HG03139 (cell line): Measurements from ENCODE around the gene FNDC3A.

Experiments
- ATAC-seq: cut with Tn5 transposase; IDR thresholded peaks from one replicate; pipeline ENCODE4 v1.9.1; 2021; ENCODE audit not compliant: unreplicated experiment

Gene FNDC3A

GRCh38 chr13:49213997-49214916, 238.5 kb downstream of the FNDC3A start:
- no peak for ATAC-seq

DNA sequence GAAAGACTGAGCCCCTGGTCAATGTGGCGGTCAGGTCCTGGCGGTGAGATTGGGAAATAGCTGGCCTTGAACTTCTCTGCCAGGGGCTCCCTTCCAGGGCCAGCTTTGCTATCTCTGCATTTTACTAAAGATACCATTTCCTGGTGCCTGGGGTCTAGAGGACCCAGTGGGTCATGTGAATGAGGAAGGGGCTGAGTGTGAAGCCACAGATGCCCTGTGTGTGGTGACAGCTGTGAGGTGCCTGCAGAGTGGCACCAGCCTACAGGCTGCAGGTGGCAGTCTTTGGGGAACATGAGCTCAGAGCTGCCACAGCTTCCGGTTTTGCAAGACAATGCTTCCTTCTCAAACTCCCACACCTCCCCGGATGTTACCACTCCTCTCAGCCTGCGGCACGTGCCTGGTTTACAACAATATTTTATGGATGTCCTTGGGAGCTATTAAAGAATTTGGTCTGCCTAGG, 239.2 kb downstream of the FNDC3A start:
- peak; percentile 76 for ATAC-seq

GRCh38 chr13:49216334-49216733, 240.6 kb downstream of the FNDC3A start:
- ATAC-seq, result no peak

DNA sequence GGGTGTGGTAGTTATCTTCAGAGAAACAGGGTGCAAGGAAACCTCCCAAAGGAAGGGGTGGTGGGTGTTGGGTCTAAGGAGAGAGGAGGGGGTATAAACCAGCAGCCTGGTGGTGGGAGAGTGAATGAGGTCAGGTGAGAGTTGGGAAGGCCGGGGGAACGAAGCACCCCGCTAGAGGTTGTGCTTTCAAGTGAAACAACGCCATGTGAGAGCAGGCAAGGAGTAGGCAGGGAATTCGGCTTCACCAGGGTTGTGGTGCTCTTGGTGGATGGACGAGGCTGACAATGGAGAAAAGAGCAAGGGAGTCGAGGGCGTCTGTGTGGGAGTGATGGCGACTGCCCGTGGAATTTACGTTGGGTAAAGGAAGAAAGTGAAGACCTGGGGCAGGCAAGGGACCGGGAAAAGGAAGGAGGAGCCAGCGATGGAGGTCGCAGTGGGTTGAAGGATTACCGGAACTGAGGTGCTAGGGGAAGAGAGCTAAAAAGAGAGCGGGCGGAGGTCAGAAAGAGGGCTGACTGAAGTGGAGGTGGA, 242.3 kb downstream of the FNDC3A start:
- ATAC-seq, result no peak

- no peak for ATAC-seq
These were observed 242.9 kb downstream of the FNDC3A start for GRCh38 chr13:49218493-49219051.

DNA sequence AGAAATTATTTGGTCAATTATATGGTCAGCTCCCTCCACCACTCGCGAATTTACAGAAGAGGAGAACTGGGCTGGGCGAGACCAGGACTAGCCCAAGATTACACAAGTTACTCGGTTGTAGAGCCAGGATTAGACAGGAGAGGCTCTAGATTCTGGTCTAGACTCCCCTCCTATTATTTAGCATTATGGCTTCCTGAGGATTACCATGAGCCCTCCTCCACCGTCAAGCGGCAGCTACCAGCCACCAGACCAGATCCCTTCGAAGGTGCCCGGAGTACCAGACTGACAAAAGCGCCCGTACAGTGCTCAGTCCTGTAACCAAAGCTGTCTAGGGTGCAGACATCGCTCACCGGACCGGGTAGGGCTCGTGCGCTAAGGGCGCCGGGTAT, 243.9 kb downstream of the FNDC3A start:
- ATAC-seq, result no peak

- ATAC-seq, result no peak
These were observed 244.5 kb downstream of the FNDC3A start, which contains the start of gene MLNR for GRCh38 chr13:49220036-49220855. TSS of gene MLNR (plus strand) at chr13:49220338. CDS start at chr13:49220338, 0 bp downstream.

DNA sequence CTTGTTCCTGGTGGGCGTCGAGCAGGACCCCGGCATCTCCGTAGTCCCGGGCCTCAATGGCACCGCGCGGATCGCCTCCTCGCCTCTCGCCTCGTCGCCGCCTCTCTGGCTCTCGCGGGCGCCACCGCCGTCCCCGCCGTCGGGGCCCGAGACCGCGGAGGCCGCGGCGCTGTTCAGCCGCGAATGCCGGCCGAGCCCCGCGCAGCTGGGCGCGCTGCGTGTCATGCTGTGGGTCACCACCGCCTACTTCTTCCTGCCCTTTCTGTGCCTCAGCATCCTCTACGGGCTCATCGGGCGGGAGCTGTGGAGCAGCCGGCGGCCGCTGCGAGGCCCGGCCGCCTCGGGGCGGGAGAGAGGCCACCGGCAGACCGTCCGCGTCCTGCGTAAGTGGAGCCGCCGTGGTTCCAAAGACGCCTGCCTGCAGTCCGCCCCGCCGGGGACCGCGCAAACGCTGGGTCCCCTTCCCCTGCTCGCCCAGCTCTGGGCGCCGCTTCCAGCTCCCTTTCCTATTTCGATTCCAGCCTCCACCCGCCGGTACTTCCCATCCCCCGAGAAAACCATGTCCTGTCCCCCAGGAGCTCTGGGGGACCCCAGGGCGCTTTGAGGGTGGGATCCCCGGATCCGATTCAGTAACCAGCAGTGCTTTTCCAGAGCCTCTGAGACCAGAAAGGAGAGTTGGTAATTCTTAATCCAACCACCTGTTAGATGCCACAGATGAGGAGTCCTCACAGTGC, 245.3 kb downstream of the FNDC3A start:
- ATAC-seq, result no peak

GRCh38 chr13:49221590-49221965, 245.9 kb downstream of the FNDC3A start:
- no peak for ATAC-seq

DNA sequence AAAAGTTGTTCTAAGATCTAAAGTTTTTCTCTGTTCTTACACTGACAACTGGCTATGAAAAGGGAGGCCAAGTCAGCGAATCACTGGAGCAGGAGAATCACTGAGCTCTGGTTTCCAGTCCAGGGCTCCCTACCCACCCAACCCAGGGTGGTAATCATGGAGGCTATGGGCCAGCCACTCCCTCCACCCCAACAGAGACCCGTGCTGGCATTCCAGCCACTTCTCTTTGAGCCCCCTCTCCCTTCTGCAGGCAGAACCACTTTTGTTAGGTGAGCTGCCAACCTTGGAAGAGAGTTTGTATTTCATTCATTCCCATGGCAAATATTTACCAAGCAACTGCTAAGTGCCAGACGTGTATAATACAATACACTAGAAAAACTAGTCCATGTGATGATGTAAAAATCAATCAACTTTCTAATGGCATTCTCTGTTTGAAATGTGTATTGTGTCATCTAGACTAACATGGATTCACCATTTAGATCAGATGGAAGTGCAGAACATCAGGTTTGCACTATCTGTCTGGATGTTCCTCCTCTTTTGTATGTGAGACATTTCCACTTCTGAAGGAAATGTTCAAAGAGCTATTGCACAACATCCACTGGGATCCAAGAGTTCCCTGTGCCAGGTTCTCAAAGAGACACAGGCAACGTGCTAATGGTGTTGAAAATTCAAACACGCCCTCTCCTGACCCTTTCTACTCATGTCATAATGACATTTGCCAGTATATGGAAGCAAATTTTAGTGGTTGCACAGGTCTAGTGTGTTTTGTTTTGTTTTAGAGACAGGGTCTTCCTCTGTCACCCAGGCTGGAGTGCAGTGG, 249.7 kb downstream of the FNDC3A start:
- no peak for ATAC-seq

DNA sequence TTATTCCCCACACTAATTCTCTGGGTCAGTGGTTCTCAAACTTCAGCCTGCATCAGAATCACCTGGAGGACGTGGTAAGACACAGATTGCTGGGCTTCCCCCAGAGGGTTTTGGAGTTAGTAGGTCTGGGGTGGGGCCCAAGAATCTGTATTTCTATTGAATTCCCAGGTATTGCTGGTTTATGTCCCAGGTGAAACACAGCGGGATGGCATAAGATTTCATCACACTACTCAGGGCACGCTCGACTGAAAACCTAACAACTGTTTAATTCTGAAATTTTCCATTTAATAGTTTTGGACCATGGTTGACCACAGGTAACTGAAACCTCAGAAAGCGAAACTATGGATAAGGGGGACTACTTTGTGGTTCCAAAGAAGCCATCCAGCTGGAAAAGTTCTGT, 250.9 kb downstream of the FNDC3A start:
- no peak for ATAC-seq

GRCh38 chr13:49234741-49235140, 259.0 kb downstream of the FNDC3A start:
- no peak for ATAC-seq

DNA sequence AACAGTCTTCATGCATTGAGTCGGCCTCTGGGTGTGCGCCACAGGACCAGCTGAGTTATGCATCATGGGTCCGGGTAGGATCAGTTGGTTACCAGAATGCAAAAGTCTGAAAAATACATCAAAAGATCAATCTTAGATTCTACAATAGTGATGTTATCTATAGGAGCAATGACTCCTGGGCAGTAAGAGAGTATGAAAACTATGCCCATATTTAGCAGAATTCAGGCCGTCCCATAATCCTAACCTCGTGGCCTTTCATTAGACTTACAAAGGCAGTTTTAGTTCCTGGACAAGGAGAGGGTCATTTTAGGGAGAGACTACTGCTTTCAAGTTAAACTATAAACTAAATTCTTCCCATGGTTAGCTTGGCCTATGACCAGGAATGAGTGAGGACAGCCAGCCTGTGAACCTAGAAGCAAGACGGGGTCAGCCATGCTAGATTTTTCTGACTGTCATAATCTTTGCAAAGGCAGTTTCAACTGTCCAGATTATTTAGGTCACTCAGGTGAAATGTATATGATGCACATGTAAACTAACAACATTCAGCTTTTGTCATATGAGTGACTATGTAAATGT, 260.2 kb downstream of the FNDC3A start:
- no peak for ATAC-seq

DNA sequence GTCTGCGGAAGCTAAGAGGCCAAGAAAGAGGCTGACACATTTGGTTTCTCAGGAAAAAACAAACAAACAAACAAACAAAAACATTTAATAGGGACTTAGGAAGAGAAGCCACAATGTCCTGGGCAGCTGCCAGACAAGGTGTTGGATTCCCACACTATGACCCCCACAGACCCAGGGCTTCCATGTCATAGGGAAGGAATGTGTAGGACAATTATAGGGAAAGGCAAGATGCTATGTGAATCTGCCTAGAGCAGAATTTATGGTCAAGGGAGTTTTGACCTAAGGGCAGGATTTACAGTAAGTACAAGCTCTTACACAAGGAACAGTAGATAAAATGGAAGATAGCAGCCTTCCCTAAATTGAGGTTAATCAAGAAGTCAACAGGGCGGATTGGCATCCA, 262.9 kb downstream of the FNDC3A start:
- ATAC-seq, result no peak

GRCh38 chr13:49240017-49240416, 264.3 kb downstream of the FNDC3A start:
- no peak for ATAC-seq

DNA sequence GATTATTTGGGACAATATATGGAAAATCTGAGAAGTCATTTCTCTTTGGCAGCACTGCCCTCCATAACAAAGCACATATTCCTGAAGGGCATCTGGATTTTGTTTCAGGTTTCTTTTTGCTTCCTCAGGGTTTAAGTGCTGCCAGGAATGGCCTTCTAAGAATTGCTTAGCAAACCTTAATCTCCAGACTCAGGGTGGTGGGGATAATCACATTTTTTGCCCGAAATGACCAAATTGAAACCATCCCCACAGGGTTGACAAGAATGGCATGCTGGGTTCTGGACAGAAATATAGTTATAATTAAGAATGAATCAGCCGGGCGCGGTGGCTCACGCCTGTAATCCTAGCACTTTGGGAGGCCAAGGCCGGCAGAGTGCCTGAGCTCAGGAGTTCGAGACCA, 265.6 kb downstream of the FNDC3A start:
- no peak for ATAC-seq

- no peak for ATAC-seq
These were observed 269.4 kb downstream of the FNDC3A start for GRCh38 chr13:49245101-49245500.

DNA sequence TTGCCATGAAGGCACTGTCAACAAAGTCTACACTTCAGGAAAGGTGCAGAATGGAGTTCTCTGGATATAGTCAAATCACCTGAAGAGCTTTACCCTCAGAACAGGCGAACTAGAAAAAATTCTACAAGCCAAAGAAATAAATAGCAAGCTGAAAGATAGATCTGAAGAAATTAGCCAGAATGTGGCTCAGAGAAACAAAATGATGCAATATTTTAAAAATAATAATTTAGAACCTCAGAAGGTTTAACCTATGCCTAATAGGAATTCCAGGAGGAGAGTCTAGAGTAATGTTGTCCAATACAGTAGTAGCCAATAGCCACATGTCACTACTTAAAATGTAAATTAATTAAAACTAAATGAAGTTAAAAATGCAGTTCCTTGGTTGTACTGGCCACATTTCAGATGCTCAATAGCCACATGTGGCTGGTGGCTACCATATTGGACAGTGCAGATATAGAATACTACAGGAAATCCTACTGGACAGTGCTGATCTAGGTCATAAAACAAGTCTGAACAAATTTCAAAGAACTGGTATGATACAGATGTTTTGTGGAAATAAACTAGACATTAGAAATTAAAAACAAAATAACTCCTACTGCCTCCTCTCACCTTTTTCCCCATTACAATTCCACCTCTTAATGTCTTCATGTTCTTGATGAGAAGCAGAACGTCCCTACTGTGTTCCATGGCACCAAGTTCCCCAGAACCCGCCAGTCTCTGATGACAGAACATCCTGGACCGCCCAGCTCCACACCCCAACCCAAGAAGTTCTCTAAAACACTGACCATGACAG, 271.3 kb downstream of the FNDC3A start:
- ATAC-seq, result peak; percentile 32
